Sciatic nerve (tissue), 2 donors: ENCODE data around the gene MTFR2. TPM values are rescaled to one million over a fixed set of nuclear protein-coding genes. Genes with fewer than 3 reads are reported as not detected.
"Not testable (repeated sequence)": the region's sequence is repeated elsewhere in the genome, so short reads cannot be mapped to it uniquely, and the experiment has no call there.

Experiments used
- ATAC-seq: fragments of 200-7000 bp; cut with Tn5 transposase; one replicate; pipeline ENCODE4 v1.9.1; 2020; ENCODE audit warnings: mild to moderate bottlenecking, moderate library complexity
- DNase-seq: peaks from one replicate; pipeline ENCODE4 v3.0.0-alpha.2; 2020; ENCODE audit warnings: low spot score
- intact Hi-C: fragments of 100-400 bp; cut with DNase I; formaldehyde crosslinking; loops from one replicate; pipeline ENCODE4 v1.14.2; 2022
- total RNA-seq: library from RNA; stranded (reverse); fragmentation: NEBNext Ultra II Directional; extraction: Animal tissue kit (Norgen Biotek cat#: 25700); gene quantifications from one replicate; pipeline ENCODE4 v1.2.1, GENCODE V29; 2021
- donor health status: DM: no; HTN: no; CAD: no.
- donor health status: DM: no; HTN: no; CAD: no.

The MTFR2 gene
- total RNA-seq, 1 donor from 2014 or later: 0.80 TPM

DNA sequence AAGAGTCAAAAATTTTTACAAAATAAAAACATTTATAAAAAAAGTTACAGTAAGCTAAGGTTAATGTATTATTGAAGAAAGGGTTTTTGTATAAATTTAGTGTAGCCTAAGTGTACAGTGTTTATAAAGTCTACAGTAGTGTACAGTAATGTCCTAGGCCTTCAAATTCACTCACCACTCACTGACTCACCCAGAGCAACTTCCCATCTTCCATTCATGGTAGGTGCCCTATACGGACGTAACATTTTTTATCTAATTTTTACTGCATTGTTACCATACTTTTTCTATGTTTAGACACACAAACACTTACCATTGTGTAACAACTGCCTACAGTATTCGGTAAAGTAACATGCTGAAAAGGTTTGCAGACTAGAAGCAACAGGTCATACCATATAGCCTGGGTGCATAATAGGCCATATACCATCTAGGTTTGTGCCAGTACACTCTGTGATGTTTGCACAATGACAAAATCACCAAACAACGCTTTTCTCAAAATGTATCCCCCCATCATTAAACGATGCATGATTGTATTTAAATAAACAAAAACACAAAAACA, 6.0 kb downstream of the MTFR2 start:
- intact Hi-C loops: no loop called here
- DNase-seq: no peak
- ATAC-seq: no peak

DNA sequence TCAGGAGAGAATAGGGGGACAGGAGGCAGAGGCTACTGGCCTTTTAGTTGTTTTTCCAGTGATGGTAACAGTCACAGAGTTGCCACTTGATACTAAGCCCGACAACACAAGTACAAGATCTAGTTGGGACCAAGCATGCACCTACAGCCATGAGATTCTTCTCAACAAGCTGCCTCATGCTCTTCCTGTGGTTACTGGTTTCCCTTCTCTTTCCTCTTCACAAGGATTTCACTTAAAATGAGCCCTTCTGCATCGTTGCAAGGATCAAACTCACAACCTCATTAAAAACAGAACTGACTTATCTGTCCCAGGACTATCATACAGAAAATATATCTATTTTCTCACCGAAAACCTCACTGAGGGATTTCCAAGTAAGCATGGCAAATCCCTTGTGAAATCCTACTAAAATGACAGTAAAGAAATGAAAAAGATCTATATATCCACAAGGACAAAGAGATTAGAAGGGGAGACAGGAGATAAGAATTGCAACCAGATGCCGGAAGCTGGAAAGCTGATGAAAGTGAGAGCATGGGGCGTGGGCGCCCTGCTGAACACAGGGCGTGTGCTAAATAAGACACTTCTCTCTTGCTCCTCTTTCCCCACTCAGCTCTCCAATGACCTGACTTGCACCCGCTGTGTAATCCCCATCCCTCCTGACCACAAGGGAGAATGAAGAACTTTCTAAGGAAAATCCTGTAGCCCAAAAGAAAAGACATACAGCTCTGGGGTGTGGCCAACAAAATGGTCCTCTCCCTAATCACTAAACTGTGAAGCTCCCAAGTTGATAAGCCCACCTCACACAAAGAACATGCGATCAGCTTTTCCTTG, 13.4 kb downstream of the MTFR2 start:
- intact Hi-C loops: no loop called here
- no peak for DNase-seq
- ATAC-seq: no peak

GRCh38 chr6:136235233-136235564, 14.9 kb downstream of the MTFR2 start:
- DNase-seq: no peak
- no peak for ATAC-seq
- intact Hi-C loops: no loop called here

- intact Hi-C loops: no loop called here
- no peak for ATAC-seq
- no peak for DNase-seq
These were observed 17.4 kb downstream of the MTFR2 start for GRCh38 chr6:136232701-136233100.

DNA sequence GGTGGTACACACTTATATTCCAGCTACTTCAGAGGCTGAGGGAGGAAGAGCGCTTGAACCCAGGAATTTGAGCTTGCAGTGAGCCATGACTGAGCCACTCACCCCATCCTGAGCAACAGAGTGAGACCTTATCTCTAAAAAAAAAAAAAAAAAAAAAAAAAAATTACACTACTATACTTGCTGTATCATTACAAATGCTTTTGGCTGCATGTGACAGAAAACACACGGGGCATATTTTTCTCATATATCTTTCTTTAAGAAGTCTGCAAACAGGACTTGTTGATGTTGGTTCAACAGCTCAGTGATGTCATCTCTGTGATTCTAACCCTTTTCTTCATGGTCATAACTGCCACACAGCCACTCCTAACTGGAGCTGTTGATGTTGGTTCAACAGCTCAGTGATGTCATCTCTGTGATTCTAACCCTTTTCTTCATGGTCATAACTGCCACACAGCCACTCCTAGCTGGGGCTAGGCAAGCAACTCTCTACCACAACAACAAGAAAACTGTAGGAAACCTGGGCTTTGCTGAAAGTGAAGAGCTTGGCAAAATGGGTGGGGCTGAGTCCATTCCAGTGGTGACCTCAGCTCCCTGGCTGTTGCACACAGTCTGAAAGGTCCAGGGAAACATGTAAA, 19.8 kb downstream of the MTFR2 start:
- ATAC-seq (peak; percentile 22), DNase-seq (no peak)
- intact Hi-C loops: no loop called here

- no peak for ATAC-seq
- intact Hi-C loops: loop anchor here (10.0 kb wide), 1 partner anchor 694 kb away; no protein-coding TSS in a partner anchor
- DNase-seq: no peak
These were observed 21.3 kb downstream of the MTFR2 start for GRCh38 chr6:136228814-136229213.

DNA sequence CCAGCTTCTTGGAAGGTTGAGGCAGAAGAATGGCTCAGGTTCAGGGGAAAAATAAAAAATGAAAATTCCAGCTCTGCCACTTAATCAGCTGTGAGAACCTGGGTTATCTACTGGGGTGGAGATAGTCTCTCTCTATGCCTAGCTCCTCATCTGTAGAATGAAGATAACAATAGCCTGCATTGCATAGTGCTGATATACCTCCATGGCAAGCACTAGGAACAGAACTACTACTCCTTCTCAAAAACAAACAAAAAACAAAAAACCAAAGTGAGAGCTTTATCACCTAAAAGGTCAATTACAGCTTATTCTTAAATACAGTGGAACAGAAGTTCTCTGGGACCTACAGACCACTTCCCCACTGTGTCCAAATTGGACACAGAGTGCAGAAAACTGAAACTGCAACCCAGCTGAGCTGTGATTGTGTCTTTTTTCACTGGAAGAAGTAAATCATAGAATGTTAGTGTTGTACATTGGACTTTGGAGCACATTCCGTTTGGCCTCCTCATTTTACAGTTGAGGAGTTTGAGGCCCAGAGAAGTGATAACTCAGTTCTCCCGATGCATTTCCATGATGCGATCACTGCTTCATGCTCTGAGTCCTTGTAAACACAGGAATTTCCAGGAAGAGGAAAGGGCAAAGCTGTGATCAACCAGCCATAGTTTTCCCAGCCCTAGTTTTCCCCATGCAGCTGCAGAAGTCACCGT, 23.3 kb downstream of the MTFR2 start:
- ATAC-seq (peak; percentile 50), DNase-seq (no peak)
- intact Hi-C loops: loop anchor here (10.0 kb wide), 1 partner anchor 692 kb away; no protein-coding TSS in a partner anchor

- DNase-seq (peak; percentile 76), ATAC-seq (peak; percentile 91)
- intact Hi-C loops: loop anchor here (10.0 kb wide), 1 partner anchor 691 kb away; no protein-coding TSS in a partner anchor
These were observed 24.0 kb downstream of the MTFR2 start for GRCh38 chr6:136226027-136226673.

DNA sequence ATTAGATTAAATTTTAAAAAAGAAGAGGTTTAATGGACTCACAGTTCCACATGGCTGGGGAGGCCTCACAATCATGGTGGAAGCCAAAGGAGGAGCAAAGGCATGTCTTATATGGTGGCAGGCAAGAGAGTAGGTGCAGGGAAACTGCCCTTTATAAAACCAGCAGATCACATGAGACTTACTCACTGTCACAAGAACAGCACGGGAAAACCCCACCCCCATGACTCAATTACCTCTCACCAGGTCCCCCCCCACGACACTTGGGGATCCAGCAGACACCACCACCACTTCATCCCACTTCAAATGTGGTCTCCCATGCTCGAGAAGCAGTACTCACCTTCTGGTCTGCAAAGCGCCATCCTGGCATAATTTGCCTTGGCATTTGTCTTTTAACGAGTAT, 24.6 kb downstream of the MTFR2 start:
- ATAC-seq (no peak), DNase-seq (no peak)
- intact Hi-C loops: loop anchor here (10.0 kb wide), 1 partner anchor 691 kb away; no protein-coding TSS in a partner anchor

DNA sequence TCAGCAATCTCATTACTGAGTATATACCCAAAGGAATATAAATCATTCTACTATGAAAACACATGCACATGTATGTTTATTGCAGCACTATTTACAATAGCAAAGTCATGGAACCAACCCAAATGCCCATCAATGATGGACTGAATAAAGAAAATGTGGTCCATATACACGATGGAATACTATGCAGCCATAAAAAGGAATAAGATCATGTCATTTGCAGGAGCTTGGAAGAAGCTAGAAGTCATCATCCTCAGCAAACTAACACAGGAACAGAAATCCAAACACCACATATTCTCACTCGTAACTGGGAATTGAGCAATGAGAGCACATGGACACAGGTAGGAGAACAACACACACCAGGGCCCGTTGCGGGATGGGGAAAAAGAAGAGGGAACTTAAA, 25.1 kb downstream of the MTFR2 start:
- ATAC-seq, DNase-seq: not testable (repeated sequence)
- intact Hi-C loops: loop anchor here (10.0 kb wide), 1 partner anchor 690 kb away; no protein-coding TSS in a partner anchor

GRCh38 chr6:136216503-136217401, 33.4 kb downstream of the MTFR2 start:
- ATAC-seq: no peak
- intact Hi-C loops: no loop called here
- no peak for DNase-seq

DNA sequence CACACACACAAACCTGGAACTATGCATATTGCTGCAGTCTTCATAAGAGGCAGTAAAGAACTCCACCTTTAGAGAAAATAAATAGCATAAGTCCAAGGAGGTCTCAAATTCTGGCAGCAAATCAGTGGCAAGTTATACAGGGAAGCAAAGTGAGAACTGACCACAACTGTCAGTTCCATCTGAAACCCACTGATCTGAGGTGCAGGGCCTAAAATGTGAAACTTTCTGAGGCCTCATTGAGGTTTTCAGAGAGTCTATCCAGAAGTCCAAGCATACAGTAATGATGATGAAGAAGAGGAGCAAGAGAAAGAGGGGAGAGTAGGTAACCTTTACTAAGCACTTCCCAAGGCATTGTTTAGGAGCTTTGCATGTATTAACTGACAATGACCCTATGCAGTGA, 36.3 kb downstream of the MTFR2 start:
- intact Hi-C loops: no loop called here
- ATAC-seq (no peak), DNase-seq (no peak)

DNA sequence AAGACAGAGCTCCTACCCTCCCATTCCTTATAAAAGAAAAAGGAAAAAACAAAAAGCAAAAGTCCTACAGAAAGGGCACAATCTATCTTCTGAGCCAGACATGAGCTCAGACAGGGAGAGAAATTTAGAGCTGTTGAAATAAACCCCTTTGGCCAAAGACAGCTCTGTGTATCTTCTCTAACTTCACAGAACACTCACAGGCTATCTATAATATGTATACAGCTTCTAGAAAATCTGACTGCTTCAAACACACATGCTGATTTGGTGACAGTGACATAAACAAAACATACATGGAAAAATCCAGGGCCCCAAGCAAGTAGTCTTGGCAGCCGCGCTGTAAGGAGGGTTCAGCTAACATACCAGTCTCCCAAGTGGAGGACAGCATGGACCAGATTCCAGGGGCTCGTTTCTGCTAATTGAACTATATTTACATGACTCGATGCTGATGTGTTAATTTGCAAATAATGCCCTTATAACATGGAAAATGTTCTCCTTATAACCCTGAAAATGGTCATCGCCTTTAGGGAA, 37.0 kb downstream of the MTFR2 start:
- intact Hi-C loops: no loop called here
- DNase-seq (no peak), ATAC-seq (no peak)

GRCh38 chr6:136212608-136213007, 37.5 kb downstream of the MTFR2 start:
- ATAC-seq (no peak), DNase-seq (no peak)
- intact Hi-C loops: no loop called here

DNA sequence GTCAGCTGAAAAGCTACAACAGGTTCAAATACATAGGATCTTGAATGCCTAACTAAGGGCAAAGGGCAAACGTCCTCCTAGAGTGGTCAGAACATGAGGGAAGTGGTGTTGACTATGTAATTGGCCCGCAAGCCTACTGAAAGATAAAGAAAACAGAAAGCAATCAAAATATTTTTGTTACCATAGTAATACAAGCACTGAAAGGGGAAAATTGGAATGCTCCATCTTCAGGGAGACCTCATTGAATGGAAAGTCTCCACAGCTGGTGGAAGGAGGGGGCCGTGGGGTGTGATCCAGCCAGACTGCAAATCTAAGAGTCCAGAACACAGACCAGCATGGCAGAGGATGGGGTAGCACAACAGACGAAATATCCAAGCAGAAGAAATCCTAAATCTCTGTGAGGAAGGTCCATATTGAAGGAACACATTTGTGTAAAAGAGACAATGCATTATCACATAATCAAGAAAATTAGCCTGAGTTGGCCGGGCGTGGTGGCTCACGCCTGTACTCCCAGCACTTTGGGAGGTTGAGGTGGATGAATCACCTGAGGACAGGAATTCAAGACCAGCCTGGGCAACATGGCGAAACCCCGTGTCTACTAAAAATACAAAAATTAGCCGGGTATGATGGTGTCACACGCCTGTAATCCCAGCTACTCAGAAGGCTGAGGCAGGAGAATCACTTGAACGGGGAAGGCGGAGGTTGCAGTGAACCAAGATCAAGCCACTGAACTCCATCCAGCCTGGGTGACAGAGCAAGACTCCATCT, 39.5 kb downstream of the MTFR2 start:
- DNase-seq (no peak), ATAC-seq (no peak)
- intact Hi-C loops: no loop called here

DNA sequence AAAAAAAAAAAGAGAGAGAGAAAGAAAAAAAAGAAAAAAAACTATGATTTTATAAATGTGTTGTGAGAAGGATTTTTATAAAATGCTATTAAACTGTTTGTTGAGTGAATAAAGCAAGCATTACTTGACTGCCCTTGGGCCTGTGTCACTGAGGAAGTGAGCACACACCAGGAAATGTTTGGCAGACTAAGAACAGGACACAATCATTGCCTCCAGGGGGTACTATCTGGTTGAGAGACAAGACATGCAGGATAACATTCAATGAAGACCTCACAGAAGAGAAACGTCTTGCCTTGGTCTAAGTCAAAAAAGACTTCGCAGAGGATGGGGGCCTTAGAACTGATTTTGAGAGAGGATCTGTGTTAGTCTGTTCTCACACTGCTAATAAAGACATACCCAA, 40.6 kb downstream of the MTFR2 start:
- DNase-seq (no peak), ATAC-seq (no peak)
- intact Hi-C loops: no loop called here

GRCh38 chr6:136208783-136209182, 41.3 kb downstream of the MTFR2 start:
- intact Hi-C loops: no loop called here
- DNase-seq (no peak), ATAC-seq (no peak)
